GM20000 (cell line): ENCODE measurements around the gene NR1H4.

Experiments
- DNase-seq: peaks from one replicate; pipeline ENCODE4 v3.0.0; 2012; ENCODE audit warnings: low spot score
- CTCF ChIP-seq: IDR thresholded peaks from 2 replicates; pipeline ENCODE4 v1.5.1; 2012; ENCODE audit warnings: mild to moderate bottlenecking, control low read depth; ENCODE audit errors: extremely low read depth, missing control alignments

Gene NR1H4

GRCh38 chr12:100453951-100454350 lies 19.7 kb upstream of the NR1H4 start:
- TF ChIP-seq CTCF, result no peak
- DNase-seq, result no peak

- TF ChIP-seq CTCF, result no peak
- DNase-seq, result no peak
Observed at GRCh38 chr12:100455896-100456295, 17.8 kb upstream of the NR1H4 start.

GRCh38 chr12:100458191-100458590 lies 15.5 kb upstream of the NR1H4 start:
- TF ChIP-seq CTCF, result no peak
- no peak for DNase-seq

- TF ChIP-seq CTCF, result no peak
- DNase-seq, result no peak
Observed at GRCh38 chr12:100460702-100461101, 13.0 kb upstream of the NR1H4 start.

- TF ChIP-seq CTCF, result no peak
- DNase-seq, result no peak
Observed at GRCh38 chr12:100461330-100461973, 12.2 kb upstream of the NR1H4 start.

- DNase-seq, result no peak
- TF ChIP-seq CTCF, result no peak
Observed at GRCh38 chr12:100463661-100464060, 10.0 kb upstream of the NR1H4 start.

GRCh38 chr12:100464529-100464928 lies 9.1 kb upstream of the NR1H4 start:
- no peak for TF ChIP-seq CTCF
- DNase-seq, result no peak
